Measurements from ENCODE around the gene EML4.
"Not testable (repeated sequence)": the region's sequence is repeated elsewhere in the genome, so short reads cannot be mapped to it uniquely, and the experiment has no call there.

EML4 gene

DNA sequence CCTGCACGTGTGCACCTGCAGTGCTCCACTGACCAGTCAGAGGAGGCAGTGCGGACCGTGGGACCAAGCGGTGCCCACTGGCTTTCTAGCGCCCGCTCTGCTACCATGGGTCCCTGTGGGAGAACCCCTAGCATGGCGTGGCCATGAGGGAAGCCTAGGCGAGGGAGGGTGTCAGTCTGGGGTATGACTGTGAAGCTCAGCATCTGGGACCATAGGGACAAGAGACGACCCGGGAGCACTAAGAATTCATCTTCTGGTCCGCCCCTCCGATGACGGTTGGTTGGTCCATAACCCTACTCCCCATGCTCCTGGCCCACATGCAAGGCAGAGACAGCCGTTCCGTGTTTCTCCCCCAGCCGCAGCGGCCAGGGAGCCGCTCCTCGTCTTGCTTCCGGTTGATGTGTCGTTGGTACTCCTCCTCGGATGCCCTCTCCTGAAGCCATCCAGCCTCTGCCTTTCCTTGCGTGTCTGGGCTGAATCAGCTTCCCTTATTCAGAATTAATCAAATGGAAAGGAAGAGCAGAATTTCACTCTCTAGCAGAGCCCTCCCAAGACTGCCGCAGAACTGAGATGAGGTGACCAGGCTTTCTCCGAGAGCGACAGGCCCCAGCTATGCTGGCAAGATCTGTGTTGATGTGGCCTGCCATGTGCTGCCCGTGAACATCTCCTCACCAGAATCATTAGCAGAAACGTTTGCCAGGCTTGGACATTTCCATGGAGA is 168.9 kb downstream of the EML4 start:
- no peak for DNase-seq

DNA sequence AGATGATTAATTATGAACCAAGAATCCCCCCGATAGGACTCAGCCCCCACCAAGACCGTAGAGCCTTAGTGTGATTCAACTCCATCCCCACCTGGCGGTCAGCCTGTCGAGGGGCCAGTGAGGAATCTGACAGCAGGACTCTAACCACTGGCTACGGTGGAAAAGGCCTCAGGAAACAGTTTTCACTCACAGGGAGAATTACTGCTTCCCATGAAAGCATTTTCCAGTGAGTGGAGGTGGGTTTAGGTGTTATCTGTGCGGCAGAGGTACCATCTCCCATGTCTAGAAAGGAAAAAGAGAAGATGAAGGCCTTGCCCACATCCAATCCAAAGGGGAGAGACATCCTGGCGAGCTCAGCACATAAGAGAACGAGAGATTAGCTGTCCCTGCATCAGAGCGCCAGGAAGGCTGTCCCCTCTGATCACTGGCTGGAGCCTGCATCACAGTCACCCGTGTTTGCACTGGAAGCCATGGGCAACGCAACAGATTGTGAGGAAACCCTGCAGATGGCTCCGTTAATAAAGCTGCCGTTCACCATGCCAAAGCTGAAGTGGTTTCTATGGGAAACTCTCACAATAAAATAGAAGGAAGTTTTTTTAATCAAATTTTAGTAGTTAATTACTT is 169.5 kb downstream of the EML4 start:
- no peak for DNase-seq

- no peak for DNase-seq
Measured at GRCh38 chr2:42339191-42339912, 170.2 kb downstream of the EML4 start.

- no peak for DNase-seq
Measured at GRCh38 chr2:42340045-42340937, 171.1 kb downstream of the EML4 start.

- no peak for DNase-seq
Measured at GRCh38 chr2:42340938-42341636, 171.9 kb downstream of the EML4 start.

- DNase-seq: no peak
Measured at GRCh38 chr2:42342061-42342794, 173.1 kb downstream of the EML4 start.

DNA sequence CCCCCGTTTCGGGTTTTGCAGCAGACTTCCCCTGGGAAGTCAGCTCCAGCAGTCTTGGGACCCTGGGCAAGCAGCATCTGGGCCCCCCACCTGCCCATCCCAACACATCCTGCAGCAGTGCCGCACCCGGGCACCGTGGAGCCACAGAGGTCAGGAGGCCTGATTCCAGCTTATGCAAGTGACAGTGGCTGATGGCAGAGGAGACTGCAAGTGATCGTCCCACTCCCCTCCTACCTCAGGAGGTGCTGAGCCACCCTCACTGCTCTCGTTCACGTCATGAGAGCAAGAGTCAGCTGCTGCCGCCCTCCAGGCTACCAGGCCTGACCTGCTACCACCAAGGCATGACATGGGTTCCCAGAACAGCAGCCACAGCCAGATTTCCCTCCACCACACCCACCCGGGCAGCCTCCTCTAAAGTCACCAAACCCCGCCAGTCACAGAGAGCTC is 173.7 kb downstream of the EML4 start:
- no peak for DNase-seq

DNA sequence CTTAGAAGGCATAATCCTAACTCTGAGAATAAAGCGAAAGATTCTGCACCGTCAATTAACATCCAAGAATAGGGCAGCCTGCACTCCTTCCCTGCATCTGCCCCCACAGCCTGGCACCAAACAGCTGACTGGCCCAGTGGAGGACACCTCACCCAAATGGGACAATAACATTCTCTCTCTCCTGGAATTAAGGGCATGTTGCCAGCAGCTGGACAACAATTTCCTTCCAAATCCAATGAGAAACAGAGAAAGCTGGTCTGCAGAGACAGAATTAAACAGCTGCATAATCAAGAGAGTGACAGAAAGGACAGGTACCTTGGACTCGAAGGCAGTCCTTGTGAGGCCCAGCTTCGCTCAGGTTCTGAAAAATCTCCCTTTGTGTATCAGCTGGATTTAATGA is 176.8 kb downstream of the EML4 start:
- DNase-seq: no peak

DNA sequence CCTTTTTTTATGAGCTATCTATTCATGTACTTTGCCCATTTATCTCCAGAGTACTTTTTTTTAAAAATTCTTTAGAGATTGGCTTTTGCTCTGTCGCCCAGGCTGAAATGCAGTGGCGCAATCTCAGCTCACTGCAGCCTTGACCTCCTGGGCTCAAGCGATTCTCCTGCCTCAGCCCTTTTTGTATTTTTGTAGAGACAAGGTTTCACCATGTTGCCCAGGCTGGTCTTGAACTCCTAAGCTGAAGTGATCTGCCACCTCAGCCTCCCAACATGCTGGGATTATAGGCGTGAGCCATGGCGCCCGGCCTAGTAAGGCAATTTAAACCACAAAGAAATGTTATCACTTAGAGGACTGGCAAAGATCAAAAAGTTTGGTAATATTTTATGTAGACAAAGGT is 177.7 kb downstream of the EML4 start:
- DNase-seq: not testable (repeated sequence)

DNA sequence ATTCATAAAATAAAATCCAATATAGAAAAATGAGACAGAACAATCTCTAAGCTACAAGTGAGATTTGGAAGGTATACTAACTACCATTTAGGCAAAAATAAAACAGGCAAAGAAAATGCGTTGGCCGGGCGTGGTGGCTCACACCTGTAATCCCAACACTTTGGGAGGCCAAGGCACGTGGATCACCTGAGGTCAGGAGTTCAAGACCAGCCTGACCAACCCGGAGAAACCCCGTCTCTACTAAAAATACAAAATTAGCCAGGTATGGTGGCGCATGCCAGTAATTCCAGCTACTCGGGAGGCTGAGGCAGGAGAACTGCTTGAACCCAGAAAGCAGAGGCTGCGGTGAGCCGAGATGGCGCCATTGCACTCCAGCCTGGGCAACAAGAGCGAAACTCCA is 178.4 kb downstream of the EML4 start:
- DNase-seq: not testable (repeated sequence)

- DNase-seq: no peak
Measured at GRCh38 chr2:42348113-42348805, 179.1 kb downstream of the EML4 start.

DNA sequence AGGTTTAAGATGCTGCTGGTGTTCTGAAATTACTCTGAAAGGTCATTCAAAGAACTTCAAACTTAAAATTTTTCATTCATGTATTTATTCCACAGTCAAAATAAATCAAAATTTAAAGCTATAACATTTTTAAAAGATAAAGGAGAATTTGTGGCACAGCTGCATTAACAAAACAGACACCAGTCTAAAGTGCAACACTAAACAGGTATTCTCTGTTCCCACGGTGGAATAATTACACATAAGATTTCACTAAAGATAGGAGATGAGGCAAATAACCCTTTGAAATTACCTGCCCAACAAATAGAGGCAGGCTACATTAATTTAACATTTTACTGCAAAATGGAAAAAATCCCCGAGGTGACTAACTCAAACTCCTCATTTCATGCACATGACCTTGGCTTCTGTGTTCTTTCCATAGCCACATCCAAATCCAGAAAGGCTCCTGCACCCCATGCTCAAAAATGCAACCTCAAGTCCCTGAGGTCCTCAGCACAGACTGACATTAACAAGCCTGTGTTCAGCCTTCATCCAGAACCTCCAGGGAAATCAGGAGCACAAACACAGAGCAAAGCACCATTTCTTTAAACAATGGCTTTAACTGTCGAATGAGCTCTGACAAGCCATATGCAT is 181.4 kb downstream of the EML4 start:
- no peak for DNase-seq

GRCh38 chr2:42351864-42352263 is 182.7 kb downstream of the EML4 start:
- DNase-seq: no peak

- DNase-seq: no peak
Measured at GRCh38 chr2:42353792-42354429, 184.8 kb downstream of the EML4 start.

DNA sequence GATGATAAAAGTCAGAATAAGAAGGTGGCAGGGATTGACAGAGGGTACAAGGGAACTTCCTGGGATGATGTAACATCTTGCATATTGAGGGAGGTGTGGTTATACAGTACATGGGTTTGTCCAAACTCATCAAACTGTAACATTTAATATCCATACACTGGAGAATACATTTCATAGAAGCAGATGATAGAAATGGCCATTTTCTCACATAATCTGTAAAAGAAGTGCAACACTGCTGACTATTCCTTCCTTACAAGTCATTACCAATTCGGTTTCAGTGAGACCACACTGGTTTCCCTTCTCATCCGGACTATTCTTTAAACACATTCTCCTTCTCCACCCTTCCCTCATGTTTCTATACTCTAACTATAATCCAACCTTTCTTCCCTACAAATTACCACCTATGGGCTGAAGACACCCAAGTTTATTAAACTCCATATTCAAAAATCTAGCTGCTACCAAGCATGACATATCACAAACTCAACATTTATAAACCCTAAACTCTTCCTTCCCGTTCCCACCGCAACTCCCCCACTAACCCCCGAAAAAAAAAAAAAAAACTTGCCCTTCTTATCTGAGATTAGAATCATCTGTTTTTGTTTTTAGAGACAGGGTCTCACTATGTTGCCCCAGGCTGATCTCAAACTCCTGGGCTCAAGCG is 190.3 kb downstream of the EML4 start:
- DNase-seq: no peak

- DNase-seq: no peak
Measured at GRCh38 chr2:42359965-42360483, 190.9 kb downstream of the EML4 start.

GRCh38 chr2:42360493-42360889 is 191.3 kb downstream of the EML4 start:
- no peak for DNase-seq

- peak; percentile 83 for DNase-seq
Measured at GRCh38 chr2:42360890-42361727, 192.0 kb downstream of the EML4 start, which contains the start of gene COX7A2L. Gene COX7A2L (minus strand): TSS chr2:42361217. CDS start chr2:42361161, 56 bp downstream.
